ENCODE data around the gene CSRP3.

DNA sequence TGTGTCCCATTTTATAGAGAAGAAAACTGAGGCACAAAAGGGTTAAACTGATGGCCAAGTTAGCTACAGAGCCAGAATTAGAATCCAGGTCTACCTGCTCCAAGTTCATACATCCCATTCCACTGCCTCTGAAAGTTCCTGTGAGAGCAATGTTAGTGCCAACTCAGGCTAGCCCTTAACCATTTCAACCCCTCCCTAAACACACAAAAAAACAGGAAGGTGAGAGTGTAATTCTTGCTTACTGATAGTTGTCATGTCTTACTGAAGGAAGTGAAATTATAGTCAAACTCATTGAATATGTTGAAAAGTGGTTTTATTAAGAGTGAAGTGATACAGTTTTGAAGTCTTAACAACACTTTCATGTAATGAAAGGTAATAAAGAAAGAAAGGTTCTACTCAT lies 41.8 kb upstream of the CSRP3 start:
- TF ChIP-seq, protein P1, sequence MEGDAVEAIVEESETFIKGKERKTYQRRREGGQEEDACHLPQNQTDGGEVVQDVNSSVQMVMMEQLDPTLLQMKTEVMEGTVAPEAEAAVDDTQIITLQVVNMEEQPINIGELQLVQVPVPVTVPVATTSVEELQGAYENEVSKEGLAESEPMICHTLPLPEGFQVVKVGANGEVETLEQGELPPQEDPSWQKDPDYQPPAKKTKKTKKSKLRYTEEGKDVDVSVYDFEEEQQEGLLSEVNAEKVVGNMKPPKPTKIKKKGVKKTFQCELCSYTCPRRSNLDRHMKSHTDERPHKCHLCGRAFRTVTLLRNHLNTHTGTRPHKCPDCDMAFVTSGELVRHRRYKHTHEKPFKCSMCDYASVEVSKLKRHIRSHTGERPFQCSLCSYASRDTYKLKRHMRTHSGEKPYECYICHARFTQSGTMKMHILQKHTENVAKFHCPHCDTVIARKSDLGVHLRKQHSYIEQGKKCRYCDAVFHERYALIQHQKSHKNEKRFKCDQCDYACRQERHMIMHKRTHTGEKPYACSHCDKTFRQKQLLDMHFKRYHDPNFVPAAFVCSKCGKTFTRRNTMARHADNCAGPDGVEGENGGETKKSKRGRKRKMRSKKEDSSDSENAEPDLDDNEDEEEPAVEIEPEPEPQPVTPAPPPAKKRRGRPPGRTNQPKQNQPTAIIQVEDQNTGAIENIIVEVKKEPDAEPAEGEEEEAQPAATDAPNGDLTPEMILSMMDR (conservative IDR thresholded peaks at IDR 0.05), result no peak
- TF ChIP-seq EZH2 (IDR thresholded peaks at IDR 0.05; ENCODE audit: low read depth), result no peak
